ENCODE data around the gene DDX60.
"Not testable (repeated sequence)": the region's sequence is repeated elsewhere in the genome, so short reads cannot be mapped to it uniquely, and the experiment has no call there.

The DDX60 gene

GRCh38 chr4:168318266-168318895 is at the start of gene DDX60:
Gene DDX60 (minus strand): TSS chr4:168318752. CDS start chr4:168311259, 7,493 bp downstream.
- peak within 1 kb of the TSS; percentile 85 for H3K9ac ChIP-seq (ENCODE audit: low read depth, low read length)
- peak within 1 kb of the TSS; percentile 78 for H3K4me3 ChIP-seq (ENCODE audit: low read length)
- no peaks in the 10 kb centered on the region for H3K36me3 ChIP-seq (ENCODE audit: insufficient read depth, low read depth, low read length)
- H3K27ac ChIP-seq (ENCODE audit: low read length), result no peak within 1 kb of the TSS
- peaks cover 7% of the 10 kb centered on the region; the same call in 1 of the 2 replicates for H3K27me3 ChIP-seq (ENCODE audit: insufficient read depth, low read length)
- H3K4me1 ChIP-seq (ENCODE audit: insufficient read depth, low read length), result peaks cover 14% of the 10 kb centered on the region
- H3K9me3 ChIP-seq (ENCODE audit: insufficient read depth, low read depth, low read length), result no peaks in the 10 kb centered on the region

- no peaks in the 10 kb centered on the region for H3K27me3 ChIP-seq (ENCODE audit: insufficient read depth, low read length)
- H3K27ac ChIP-seq (ENCODE audit: low read length), result no peak overlapping the region
- no peaks in the 10 kb centered on the region for H3K9me3 ChIP-seq (ENCODE audit: insufficient read depth, low read depth, low read length)
- H3K36me3 ChIP-seq (ENCODE audit: insufficient read depth, low read depth, low read length), result no peaks in the 10 kb centered on the region
- H3K4me1 ChIP-seq (ENCODE audit: insufficient read depth, low read length), result no peaks in the 10 kb centered on the region
- no peak overlapping the region for H3K4me3 ChIP-seq (ENCODE audit: low read length)
- no peak overlapping the region for H3K9ac ChIP-seq (ENCODE audit: low read depth, low read length)
Observed at GRCh38 chr4:168367065-168367464, 48.5 kb upstream of the DDX60 start.

- no peaks in the 10 kb centered on the region for H3K36me3 ChIP-seq (ENCODE audit: insufficient read depth, low read depth, low read length)
Observed at GRCh38 chr4:168362025-168362401, 43.5 kb upstream of the DDX60 start.

GRCh38 chr4:168361365-168362024 is 42.9 kb upstream of the DDX60 start:
- no peak overlapping the region for H3K27ac ChIP-seq (ENCODE audit: low read length)
- H3K4me1 ChIP-seq (ENCODE audit: insufficient read depth, low read length), result no peaks in the 10 kb centered on the region
- H3K27me3 ChIP-seq (ENCODE audit: insufficient read depth, low read length), result no peaks in the 10 kb centered on the region
- H3K4me3 ChIP-seq (ENCODE audit: low read length), result no peak overlapping the region
- H3K9me3 ChIP-seq (ENCODE audit: insufficient read depth, low read depth, low read length), result no peaks in the 10 kb centered on the region
- H3K9ac ChIP-seq (ENCODE audit: low read depth, low read length), result no peak overlapping the region
- no peaks in the 10 kb centered on the region for H3K36me3 ChIP-seq (ENCODE audit: insufficient read depth, low read depth, low read length)

More at GRCh38 chr4:168362025-168362401, 43.5 kb upstream of the DDX60 start:
- Histone ChIP-seq H3K27me3 (ENCODE audit: insufficient read depth, low read length) (no peaks in the 10 kb centered on the region), H3K27ac (ENCODE audit: low read length) (no peak overlapping the region), H3K9me3 (ENCODE audit: insufficient read depth, low read depth, low read length) (no peaks in the 10 kb centered on the region), H3K9ac (ENCODE audit: low read depth, low read length) (no peak overlapping the region), H3K4me1 (ENCODE audit: insufficient read depth, low read length) (no peaks in the 10 kb centered on the region), H3K4me3 (ENCODE audit: low read length) (no peak overlapping the region)

- no peaks in the 10 kb centered on the region for H3K9me3 ChIP-seq (ENCODE audit: insufficient read depth, low read depth, low read length)
- H3K9ac ChIP-seq (ENCODE audit: low read depth, low read length), result no peak overlapping the region
- H3K36me3 ChIP-seq (ENCODE audit: insufficient read depth, low read depth, low read length), result no peaks in the 10 kb centered on the region
- H3K27me3 ChIP-seq (ENCODE audit: insufficient read depth, low read length), result no peaks in the 10 kb centered on the region
- no peaks in the 10 kb centered on the region for H3K4me1 ChIP-seq (ENCODE audit: insufficient read depth, low read length)
- H3K27ac ChIP-seq (ENCODE audit: low read length), result no peak overlapping the region
- no peak overlapping the region for H3K4me3 ChIP-seq (ENCODE audit: low read length)
Observed at GRCh38 chr4:168360271-168360670, 41.7 kb upstream of the DDX60 start.

GRCh38 chr4:168357941-168358340 is 39.4 kb upstream of the DDX60 start:
- H3K9ac ChIP-seq (ENCODE audit: low read depth, low read length), result no peak overlapping the region
- no peaks in the 10 kb centered on the region for H3K36me3 ChIP-seq (ENCODE audit: insufficient read depth, low read depth, low read length)
- H3K27ac ChIP-seq (ENCODE audit: low read length), result no peak overlapping the region
- no peak overlapping the region for H3K4me3 ChIP-seq (ENCODE audit: low read length)
- no peaks in the 10 kb centered on the region for H3K4me1 ChIP-seq (ENCODE audit: insufficient read depth, low read length)
- H3K27me3 ChIP-seq (ENCODE audit: insufficient read depth, low read length), result no peaks in the 10 kb centered on the region
- H3K9me3 ChIP-seq (ENCODE audit: insufficient read depth, low read depth, low read length), result no peaks in the 10 kb centered on the region

GRCh38 chr4:168353746-168354145 is 35.2 kb upstream of the DDX60 start:
- no peaks in the 10 kb centered on the region for H3K9me3 ChIP-seq (ENCODE audit: insufficient read depth, low read depth, low read length)
- H3K27ac ChIP-seq (ENCODE audit: low read length), result no peak overlapping the region
- H3K36me3 ChIP-seq (ENCODE audit: insufficient read depth, low read depth, low read length), result no peaks in the 10 kb centered on the region
- H3K9ac ChIP-seq (ENCODE audit: low read depth, low read length), result no peak overlapping the region
- H3K4me1 ChIP-seq (ENCODE audit: insufficient read depth, low read length), result no peaks in the 10 kb centered on the region
- H3K27me3 ChIP-seq (ENCODE audit: insufficient read depth, low read length), result no peaks in the 10 kb centered on the region
- H3K4me3 ChIP-seq (ENCODE audit: low read length), result no peak overlapping the region

- Histone ChIP-seq H3K4me3 (ENCODE audit: low read length) (no peak overlapping the region), H3K9ac (ENCODE audit: low read depth, low read length) (no peak overlapping the region), H3K27ac (ENCODE audit: low read length) (no peak overlapping the region), H3K27me3 (ENCODE audit: insufficient read depth, low read length) (no peaks in the 10 kb centered on the region), H3K4me1 (ENCODE audit: insufficient read depth, low read length) (no peaks in the 10 kb centered on the region), H3K36me3 (ENCODE audit: insufficient read depth, low read depth, low read length) (no peaks in the 10 kb centered on the region), H3K9me3 (ENCODE audit: insufficient read depth, low read depth, low read length) (no peaks in the 10 kb centered on the region)
Observed at GRCh38 chr4:168337550-168337940, 19.0 kb upstream of the DDX60 start.

GRCh38 chr4:168336837-168337549 is 18.4 kb upstream of the DDX60 start:
- Histone ChIP-seq H3K9me3 (ENCODE audit: insufficient read depth, low read depth, low read length) (no peaks in the 10 kb centered on the region), H3K27ac (ENCODE audit: low read length) (no peak overlapping the region), H3K36me3 (ENCODE audit: insufficient read depth, low read depth, low read length) (no peaks in the 10 kb centered on the region), H3K27me3 (ENCODE audit: insufficient read depth, low read length) (no peaks in the 10 kb centered on the region), H3K9ac (ENCODE audit: low read depth, low read length) (no peak overlapping the region), H3K4me1 (ENCODE audit: insufficient read depth, low read length) (no peaks in the 10 kb centered on the region), H3K4me3 (ENCODE audit: low read length) (no peak overlapping the region)

GRCh38 chr4:168335621-168336020 is 17.1 kb upstream of the DDX60 start:
- Histone ChIP-seq H3K27ac (ENCODE audit: low read length) (no peak overlapping the region), H3K4me3 (ENCODE audit: low read length) (no peak overlapping the region), H3K36me3 (ENCODE audit: insufficient read depth, low read depth, low read length) (no peaks in the 10 kb centered on the region), H3K4me1 (ENCODE audit: insufficient read depth, low read length) (no peaks in the 10 kb centered on the region), H3K9ac (ENCODE audit: low read depth, low read length) (no peak overlapping the region), H3K9me3 (ENCODE audit: insufficient read depth, low read depth, low read length) (no peaks in the 10 kb centered on the region), H3K27me3 (ENCODE audit: insufficient read depth, low read length) (no peaks in the 10 kb centered on the region)

GRCh38 chr4:168334053-168334452 is 15.5 kb upstream of the DDX60 start:
- no peaks in the 10 kb centered on the region for H3K9me3 ChIP-seq (ENCODE audit: insufficient read depth, low read depth, low read length)

GRCh38 chr4:168330575-168330974 is 12.0 kb upstream of the DDX60 start:
- H3K4me1 ChIP-seq (ENCODE audit: insufficient read depth, low read length); H3K4me3 ChIP-seq (ENCODE audit: low read length); H3K27ac ChIP-seq (ENCODE audit: low read length); H3K36me3 ChIP-seq (ENCODE audit: insufficient read depth, low read depth, low read length); H3K9me3 ChIP-seq (ENCODE audit: insufficient read depth, low read depth, low read length); H3K9ac ChIP-seq (ENCODE audit: low read depth, low read length); H3K27me3 ChIP-seq (ENCODE audit: insufficient read depth, low read length): not testable (repeated sequence)

More at GRCh38 chr4:168334053-168334452, 15.5 kb upstream of the DDX60 start:
- Histone ChIP-seq H3K27ac (ENCODE audit: low read length) (no peak overlapping the region), H3K9ac (ENCODE audit: low read depth, low read length) (no peak overlapping the region), H3K4me1 (ENCODE audit: insufficient read depth, low read length) (no peaks in the 10 kb centered on the region), H3K27me3 (ENCODE audit: insufficient read depth, low read length) (no peaks in the 10 kb centered on the region), H3K36me3 (ENCODE audit: insufficient read depth, low read depth, low read length) (no peaks in the 10 kb centered on the region), H3K4me3 (ENCODE audit: low read length) (no peak overlapping the region)

Data from iPS-20b (cell line).